GM21723 (cell line): ENCODE measurements around the gene USH1C.

Experiments
- ATAC-seq: cut with Tn5 transposase; IDR thresholded peaks from one replicate; pipeline ENCODE4 v1.9.1; 2021; ENCODE audit warnings: mild to moderate bottlenecking, moderate library complexity; ENCODE audit not compliant: unreplicated experiment

Gene USH1C

DNA sequence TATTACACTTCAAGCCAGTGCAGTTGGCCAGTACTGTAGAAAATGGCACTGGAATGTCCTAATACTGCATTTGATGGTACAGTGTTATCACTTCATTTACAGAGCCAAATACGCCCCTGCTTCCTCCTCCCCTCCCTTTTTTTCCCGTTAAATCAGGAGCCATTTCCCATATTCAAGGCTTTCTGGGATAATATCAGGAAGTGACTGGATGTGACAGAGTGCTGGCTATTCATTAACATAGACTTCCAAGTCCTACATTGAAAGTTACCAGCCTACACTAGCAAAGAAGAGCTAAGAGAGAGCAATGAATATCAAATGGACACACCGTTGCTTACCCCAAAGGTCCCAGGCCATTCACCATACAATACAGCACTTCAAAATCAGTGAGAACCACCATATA is 35.4 kb downstream of the USH1C start:
- ATAC-seq, result no peak

DNA sequence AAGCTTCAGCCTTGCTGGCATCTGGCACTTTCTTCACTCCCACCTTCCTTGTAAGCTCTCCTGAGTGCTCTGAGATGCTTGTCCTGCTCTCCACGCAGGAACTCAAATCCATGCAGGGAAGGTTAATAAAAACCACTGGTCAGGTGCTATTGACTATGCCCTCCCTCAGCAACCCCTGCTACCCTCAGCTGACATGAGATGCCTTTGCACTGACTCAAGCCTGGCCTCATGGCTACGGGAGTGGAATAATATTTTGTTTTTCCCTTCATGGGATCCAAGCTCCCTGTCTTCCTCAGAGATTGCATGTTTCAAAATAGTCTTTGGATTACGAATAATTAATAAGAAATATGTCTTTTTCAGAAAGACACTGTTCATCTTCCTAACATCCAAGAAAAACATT is 35.9 kb downstream of the USH1C start:
- ATAC-seq, result no peak

DNA sequence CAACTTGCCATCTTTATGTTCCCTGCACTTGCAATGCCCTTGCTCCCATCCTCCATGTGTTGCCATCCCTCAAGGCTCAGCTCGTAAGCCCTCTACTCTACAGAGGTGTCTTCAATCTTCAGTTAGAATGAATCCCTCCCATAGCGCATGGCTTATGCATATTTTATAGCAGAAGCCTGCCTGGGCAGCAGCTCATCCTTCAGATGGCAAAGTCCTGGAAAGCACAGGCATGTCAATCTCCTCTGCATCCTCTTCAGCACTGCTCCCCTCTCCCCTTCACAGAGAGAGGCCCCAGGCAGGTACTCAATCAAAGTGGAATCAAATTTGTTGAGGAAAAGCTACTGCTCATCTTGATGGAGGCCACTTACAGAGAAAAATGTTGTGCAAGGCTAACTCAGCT is 36.4 kb downstream of the USH1C start:
- no peak for ATAC-seq

DNA sequence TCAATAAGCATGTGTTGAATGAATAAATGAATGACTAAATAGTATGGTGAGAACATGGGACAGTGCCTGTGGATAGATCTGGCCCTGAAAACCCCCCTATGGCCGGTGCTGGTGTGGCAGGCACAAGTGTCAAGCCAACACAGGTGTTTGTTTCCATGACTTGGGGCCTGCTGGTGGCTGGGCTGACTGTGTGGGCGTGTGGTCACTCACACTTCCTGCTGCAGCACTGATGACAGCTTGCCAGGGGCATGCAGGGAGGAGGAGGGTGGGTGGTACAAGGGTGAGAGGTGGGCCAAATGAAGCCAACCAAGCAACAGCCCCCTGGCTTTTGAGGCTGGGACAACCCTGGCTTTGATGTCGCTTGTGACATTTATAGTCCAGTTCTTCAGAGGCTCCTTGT is 37.3 kb downstream of the USH1C start:
- no peak for ATAC-seq

DNA sequence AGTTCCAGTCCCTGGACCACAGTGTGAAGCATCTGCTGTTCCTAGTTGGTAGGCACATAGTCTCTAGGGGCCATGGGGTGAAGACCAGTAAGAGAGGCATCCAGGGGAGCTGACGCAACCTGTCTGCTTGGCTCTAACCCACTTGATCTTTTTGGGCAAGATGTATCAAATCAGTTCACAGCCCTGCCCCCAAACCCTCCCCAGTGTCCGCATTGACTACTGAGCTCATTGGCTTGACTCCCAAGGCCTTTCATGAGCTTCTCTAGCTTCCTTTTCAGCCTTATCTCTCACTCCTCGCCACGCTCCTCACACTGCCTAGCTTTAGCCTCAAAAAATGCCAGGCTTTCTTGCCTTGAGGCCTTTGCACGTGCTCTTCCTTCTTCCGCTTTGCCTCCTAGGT is 37.9 kb downstream of the USH1C start:
- no peak for ATAC-seq

DNA sequence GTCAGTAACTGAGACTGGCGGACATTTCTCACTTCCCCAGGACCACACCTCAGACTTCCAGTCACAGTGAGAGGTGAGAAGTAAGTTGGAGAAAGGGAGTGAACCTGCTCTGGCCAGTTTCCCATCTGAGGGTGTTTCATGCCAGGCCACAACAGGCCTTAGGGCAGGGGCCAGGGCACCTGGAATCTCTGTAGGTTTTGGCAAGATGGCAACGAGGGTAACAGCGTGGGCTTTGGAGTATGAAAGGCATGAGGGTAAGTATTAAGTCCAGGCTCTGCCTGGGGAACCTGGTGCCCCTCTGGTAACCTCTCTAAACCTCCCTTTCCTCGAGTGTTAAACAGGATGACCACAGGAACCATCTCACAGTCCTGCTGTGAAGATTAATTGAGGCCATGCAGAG is 39.1 kb downstream of the USH1C start:
- ATAC-seq, result no peak

DNA sequence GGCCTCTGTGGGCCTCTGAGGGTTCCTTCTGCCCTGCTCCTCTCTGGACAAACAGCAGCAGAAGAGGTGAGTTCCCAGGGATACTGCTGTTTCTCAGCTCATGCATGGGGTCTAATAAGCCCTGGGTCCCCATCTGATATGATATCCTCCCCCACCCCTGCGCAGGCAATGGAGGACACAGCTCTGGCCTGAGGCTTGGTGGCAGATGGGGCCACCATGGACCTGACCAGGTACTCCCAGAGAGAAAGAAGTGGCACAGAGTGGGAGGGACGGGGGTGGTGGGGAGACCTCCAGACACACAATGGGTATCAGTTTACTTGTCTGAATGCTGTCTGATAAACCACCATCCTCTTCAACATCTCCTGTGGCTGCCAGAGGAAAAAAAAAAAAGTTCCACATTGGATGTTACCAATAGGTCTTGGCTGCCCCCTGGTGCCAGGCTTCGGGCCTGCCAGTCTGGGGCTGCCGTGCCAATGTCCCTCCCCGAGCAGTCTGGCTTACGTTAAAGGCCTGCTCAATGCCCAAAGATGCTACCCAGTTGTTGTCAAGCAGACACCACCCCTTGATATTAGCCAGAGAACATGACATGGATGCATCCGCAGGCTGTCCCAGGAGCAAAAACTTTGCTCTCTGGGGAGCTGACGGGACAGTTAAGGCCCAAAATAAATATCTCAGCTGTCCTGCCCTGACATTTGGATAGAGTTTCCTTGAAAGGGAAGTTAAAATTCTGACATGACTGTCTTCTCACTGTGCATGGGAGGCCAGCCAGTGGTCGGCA is 39.7 kb downstream of the USH1C start:
- peak; percentile 73 for ATAC-seq

DNA sequence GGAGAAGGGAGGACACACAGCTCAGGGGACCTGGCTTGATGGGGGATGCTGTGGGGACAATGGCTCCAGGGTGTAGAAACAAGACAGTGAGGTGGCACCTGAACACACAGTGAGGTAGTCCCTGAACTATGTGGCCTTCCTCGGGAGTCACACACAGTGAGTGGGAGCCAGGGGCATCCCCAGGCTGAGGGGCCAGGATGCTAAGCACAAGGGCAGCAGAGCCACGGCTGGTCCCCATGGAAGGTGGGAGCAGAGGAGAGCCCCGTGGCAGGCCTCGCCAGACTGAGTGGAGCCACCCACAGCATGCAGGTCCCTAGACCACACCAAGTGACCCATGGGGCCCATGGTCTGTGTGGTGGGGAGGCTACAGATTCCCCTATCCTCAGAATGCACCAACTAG is 41.6 kb downstream of the USH1C start:
- ATAC-seq, result no peak

DNA sequence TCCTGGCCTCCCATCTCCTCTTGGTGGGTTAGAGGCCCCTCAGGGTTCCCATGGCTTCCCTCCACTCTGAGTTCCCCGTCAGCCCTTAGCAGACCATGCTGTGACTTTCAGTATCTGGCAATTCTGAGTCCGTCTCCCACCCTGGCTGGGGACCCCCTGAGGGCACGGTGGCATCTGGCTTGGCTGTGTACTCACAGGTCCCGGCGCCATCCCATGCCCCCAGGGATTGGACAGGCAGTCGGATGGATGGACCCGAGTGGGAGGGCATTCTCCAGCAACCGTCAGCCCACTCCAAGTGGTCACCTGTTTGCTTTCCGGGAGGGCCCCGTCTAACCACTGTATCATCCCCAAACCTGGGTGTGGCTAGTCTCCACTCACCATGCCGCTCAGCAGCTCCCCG is 43.5 kb downstream of the USH1C start:
- no peak for ATAC-seq

DNA sequence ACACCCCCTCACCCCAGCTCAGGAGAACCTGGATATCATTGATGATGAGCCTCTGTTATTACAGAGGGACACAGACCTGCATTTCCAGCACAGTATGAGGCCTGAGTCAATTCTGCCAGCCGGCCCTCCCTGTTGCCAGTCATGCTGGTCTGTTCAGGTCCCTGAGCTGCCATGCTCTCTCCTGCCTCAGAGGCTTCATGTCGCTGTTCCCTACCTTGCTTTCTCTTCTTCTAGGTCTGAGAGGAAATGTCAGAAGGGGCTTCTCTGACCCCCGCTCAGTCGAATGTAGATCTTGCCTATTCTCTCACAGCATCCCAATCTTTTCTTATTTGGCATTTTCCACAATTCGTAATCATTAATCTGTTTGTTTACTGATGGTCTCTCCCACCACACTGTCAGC is 45.7 kb downstream of the USH1C start:
- ATAC-seq, result no peak

DNA sequence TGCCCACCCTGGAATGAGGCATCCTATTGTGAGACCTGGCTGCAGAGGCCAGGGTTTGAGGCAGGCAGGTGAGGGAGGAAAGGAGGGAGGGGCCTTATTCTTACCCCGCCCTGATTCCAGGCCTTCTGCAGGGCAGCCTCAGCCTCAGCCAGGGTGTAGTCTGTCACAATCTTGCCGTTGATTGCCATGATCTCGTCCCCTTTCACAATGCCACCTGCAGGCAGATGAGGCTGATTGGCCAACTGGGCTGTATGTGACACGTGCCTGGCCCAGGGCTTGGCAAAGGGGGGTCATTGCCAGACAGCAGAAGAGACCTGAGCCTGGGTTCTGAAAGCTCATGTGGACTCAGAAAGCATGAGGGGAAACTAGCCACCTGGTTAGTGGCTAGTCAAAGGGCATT is 46.2 kb downstream of the USH1C start:
- ATAC-seq, result no peak

DNA sequence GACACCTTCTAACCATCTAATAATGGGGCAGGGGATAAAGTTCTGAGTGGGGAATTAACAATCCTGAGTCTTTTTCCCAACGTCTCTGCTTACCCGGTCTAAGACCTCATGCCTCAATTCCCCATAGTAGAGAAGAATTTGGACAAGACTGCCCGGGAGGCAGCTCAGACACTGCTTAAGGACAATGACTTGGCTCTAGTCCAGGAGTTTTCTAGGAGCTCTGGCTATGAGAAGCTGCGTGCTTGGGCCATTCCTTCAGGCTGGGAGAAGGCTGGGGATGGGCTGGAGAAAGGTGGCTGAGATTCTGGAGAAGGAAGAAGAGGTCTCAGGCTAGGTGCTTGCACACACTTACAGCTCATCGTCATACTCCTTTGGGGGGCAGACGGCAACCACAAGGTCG is 47.8 kb downstream of the USH1C start:
- no peak for ATAC-seq

DNA sequence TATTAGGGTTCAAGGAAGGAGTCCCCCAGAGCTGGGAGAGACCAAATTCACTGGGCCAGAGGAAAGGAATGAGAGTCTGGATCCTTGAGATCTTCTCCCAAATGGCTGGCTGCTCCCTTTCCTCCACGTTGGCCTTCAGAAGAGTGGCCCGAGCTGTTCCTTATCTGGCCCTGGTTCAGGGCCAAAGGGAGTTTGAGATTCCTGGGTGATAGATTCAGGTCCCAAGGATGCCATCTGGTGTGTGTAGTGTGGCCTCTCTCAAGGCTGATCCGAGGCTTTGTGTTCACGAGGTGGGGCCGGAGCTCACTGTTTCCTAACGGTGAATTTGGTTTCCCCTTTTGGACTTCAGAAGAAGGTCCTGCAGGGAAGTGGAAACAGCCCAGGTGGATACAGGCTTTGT is 50.2 kb downstream of the USH1C start:
- ATAC-seq, result no peak

DNA sequence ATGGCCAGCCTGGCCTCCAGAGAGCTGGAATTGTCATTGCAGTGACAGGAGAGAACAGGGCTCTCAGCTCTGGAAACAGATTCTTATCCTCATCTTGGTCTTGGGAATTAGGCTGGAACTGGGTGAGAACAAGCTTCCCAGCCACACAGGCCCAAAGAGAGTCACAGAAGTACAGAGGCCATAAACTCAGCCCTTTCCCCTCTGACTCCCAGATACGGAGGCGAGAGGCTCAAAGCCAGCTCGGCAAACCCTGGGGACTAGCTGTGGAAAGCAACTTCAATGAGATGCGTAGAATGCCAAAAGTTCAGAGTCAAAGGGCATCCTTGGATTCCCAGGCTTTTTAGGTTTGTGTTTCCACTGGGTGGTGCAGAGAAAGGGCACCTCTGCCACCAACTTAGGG is 53.3 kb downstream of the USH1C start:
- no peak for ATAC-seq

DNA sequence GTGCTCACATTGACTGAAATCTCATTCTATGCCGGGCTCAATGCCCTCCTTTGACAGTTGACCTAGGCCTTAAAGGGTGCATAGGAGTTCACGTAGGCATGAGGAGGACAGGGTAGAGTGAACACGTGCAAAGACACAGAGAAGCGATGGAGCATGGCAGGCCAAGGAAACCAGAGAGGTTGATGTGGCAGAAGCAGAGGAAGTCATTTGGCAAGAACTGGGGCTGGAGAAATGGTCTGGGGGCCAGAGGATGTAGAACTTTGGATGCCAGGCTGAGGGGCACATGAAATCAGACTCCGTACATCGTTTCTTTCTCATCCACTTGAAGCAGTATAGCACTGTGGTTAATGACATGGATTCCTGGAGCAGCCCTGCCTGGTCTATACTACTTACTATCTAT is 54.0 kb downstream of the USH1C start:
- no peak for ATAC-seq

DNA sequence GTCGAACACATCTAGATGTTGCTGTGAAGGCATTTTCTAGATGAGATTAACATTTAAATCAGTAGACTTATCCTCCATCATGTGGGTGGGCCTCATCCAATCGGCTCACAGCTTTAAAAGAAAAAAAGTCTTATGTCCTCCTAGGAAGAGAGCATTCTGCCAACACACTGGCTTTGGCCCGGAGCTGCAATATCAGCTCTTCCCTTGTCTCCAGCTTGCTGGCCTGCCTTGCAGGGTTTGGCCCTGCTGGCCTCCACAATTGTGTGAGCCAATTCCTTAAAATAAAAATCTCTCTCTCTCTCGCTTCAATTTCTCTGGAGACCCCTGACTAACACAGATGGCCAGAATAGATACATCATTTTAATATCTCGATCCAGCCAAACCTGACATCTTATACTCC is 54.5 kb downstream of the USH1C start:
- no peak for ATAC-seq

DNA sequence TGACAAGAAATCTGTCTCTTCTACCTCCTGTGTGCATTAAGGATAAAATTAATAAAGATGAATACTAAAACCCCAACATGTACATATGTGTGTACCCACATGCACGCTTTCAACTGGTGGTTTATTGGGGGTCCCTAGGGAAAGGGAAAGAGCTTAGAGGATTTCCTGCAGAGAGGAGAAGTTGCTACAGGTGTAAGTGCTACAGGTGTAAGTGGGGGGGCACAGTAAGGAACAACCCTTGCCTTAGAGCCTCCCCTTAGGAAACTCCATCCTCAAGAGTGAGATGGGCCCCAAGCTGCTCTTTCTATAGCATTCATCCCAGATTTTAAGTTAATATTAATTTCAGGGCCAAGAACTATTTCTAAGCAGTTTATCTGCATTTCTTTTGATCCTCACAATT is 55.7 kb downstream of the USH1C start:
- no peak for ATAC-seq

DNA sequence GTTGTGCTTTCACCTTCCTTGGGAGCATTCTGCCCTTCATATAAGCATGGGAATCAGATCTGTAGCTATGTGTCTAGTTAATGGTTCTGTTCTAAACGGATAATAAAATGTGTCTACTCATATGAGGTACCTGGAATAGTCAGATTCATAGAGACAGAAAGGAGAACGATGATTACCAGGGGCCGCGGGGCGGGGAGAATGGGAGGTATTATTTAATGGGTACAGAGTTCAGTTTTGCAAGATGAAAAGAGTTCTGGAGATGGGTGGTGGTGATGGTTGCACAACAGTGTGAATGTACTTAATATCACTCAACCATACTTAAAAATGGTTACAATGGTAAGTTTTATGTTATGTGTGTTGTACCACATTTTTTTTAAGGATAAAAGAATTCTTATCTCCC is 57.6 kb downstream of the USH1C start:
- no peak for ATAC-seq

DNA sequence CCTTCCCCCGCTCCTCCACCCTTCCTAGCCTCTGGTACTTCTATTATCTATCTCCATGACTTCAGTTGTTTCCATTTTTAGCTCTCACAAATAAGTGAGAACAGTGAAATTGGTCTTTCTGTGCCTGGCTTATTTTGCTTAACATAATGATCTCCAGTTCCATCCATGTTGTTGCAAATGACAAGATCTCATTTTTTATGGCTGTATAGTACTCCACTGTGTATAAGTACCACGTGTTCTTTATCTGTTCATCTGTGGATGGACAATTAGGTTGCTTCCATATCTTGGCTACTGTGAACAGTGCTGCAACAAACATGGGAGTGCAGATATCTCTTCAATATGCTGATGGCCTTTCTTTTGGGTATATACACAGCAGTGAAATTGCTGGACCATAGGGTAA is 60.7 kb downstream of the USH1C start:
- no peak for ATAC-seq

DNA sequence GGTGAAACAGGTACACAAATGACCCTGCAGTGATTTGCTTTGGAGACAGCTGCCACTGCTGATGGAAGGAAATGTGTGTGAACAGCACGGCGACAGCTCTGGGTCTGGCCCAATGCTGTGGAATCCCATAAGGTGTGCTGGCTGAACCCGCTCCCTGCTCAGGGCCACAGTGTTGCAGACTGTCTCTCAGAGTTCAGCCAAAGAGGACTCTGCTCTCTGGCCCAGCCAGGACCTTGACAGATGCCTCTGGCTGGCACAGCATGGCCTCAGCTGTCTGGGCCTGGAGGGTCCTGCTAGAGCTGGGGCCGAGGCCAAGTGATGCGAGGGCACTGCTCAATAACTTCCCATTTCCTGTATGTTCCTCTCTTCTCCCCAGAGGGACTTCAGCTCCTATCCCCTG is 62.3 kb downstream of the USH1C start:
- no peak for ATAC-seq

DNA sequence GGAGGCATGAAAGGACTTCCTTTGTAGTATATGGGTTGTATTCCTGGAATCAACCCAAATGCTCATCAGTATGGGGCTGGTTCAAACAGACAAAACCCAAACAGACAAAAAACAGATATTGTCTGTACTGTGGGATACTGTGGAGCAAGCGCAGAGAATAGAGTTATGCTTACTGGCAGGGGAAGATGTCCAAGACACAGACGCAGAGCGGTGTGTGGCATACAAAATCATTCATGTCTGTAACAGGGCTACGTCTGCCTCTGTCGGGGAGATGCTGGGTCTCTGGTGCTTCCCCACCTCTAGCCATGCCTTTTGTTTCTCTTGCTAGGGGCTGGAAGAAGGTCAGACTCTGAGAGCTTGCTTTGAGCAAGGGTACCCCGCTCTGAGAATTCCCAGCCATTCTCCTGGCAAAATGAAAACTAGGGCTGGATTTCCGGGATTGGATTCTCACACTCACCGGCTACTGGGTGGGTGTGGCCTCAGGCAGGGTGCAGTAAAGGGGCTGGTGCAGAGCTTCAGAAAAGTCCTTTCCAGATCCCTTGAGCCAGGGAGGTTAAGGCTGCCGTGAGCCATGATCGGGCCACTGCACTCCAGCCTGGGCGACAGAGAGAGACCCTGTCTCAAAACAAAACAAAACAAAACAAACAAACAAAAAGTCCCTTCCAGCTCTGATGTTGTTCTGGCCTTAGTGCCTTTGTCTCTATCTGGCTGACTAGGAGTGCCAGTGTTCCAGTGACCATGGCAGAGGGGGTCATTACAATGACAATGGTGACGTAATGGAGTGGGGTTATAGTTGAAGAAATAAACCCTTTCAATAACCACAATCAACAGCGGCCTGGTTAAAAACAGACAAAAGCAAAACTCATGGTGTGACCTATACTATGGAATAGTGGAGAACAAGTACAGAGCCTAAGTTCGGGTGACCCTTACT is 64.7 kb downstream of the USH1C start:
- ATAC-seq, result no peak

DNA sequence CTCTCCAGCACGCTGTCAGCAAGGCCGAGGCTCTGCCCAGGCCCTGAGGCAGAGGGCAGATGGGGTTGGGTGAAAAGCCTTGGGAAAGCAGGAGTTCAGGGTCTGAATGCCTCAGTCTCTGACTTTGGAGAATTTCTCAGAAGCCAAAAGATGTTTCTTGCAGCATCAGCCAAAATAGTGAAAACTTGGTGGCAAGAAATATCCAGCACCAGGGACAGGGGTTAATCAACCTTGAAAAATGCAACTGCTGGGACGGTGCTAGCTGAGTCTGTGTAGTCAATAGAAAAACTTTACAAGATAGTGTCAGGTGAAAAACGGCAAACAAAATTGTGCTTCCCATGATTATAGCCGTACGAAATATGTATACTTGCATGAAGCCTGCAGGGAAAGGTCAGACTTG is 66.1 kb downstream of the USH1C start:
- no peak for ATAC-seq
